Measurements from ENCODE around the gene QPRT. TPM values are rescaled to one million over a fixed set of nuclear protein-coding genes. Genes with fewer than 3 reads are reported as not detected.
"Not testable (repeated sequence)": the region's sequence is repeated elsewhere in the genome, so short reads cannot be mapped to it uniquely, and the experiment has no call there.

The QPRT gene
- polyA plus RNA-seq, 3 donors from 2014 or later, result 0.81 to 4.7 (median 2.1) TPM

DNA sequence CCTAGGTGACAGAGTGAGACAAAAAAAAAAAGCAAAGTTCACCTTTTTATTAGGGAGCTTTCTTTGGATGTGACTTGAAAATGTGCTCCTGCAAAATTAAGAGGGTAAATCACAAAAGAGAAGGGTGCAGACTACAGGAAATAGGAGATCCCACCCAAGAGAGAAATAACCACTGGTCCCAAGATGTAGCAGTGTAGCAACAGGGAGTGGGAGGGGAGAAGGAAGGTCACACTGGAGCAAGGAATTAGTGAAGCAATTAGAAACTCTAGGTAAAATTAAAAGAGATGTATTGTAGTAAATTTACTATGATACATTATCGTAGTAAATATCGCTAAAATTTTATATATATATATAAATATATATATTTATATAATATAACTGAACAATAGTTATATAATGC lies 28.2 kb upstream of the QPRT start:
- no peak overlapping the region for H3K27ac Mint-ChIP-seq
- H3K9me3 Mint-ChIP-seq, result no peaks in the 10 kb centered on the region
- H3K27me3 Mint-ChIP-seq (ENCODE audit: low read depth in 3 of 3), result peaks cover 0 to 3% (median 2%) of the 10 kb centered on the region in 3 donors
- DNase-seq, result no peak
- H3K4me3 Mint-ChIP-seq, result no peak overlapping the region
- H3K36me3 Mint-ChIP-seq, result peaks cover 0 to 4% (median 0%) of the 10 kb centered on the region in 3 donors
- H3K4me1 Mint-ChIP-seq, result peaks cover 7 to 12% of the 10 kb centered on the region in 2 donors

- no peak for DNase-seq
- H3K4me3 Mint-ChIP-seq, result no peak overlapping the region
- no peaks in the 10 kb centered on the region for H3K9me3 Mint-ChIP-seq
- H3K36me3 Mint-ChIP-seq, result peaks cover 0 to 4% (median 2%) of the 10 kb centered on the region in 3 donors
- H3K4me1 Mint-ChIP-seq, result peaks cover 6 to 11% of the 10 kb centered on the region in 2 donors
- H3K27me3 Mint-ChIP-seq (ENCODE audit: low read depth in 3 of 3), result peaks cover 0 to 6% (median 0%) of the 10 kb centered on the region in 3 donors
- peak overlapping the region in 1 of 6 donors; percentile 67 for H3K27ac Mint-ChIP-seq
Measured at GRCh38 chr16:29651774-29652349, 27.1 kb upstream of the QPRT start.

DNA sequence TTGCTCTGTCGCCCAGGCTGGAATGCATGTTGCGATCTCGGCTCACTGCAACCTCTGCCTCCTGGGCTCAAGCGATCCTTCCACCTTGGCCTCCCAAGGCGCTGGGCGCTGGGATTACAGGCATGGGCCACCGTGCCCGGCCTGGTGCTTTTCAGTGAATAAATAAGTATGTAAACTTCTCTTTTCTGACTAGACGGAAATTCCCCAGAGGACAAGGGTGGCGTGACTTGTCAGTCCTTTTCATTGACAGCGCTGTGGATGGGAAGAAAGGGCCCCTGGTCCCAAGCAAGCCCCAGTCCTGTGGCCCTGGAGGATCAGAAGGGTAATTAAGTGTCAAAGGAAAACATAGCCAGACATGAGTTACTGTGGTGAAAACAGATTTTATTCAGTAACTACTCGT lies 25.5 kb upstream of the QPRT start:
- peaks cover 0 to 8% (median 0%) of the 10 kb centered on the region in 3 donors for H3K27me3 Mint-ChIP-seq (ENCODE audit: low read depth in 3 of 3)
- H3K36me3 Mint-ChIP-seq, result peaks cover 0 to 4% (median 2%) of the 10 kb centered on the region in 3 donors
- no peak overlapping the region for H3K4me3 Mint-ChIP-seq
- H3K9me3 Mint-ChIP-seq, result no peaks in the 10 kb centered on the region
- H3K4me1 Mint-ChIP-seq, result peaks cover 6 to 11% of the 10 kb centered on the region in 2 donors
- no peak overlapping the region for H3K27ac Mint-ChIP-seq
- no peak for DNase-seq

- not testable (repeated sequence) for H3K27me3 Mint-ChIP-seq (ENCODE audit: low read depth in 3 of 3); H3K9me3 Mint-ChIP-seq; H3K27ac Mint-ChIP-seq; H3K36me3 Mint-ChIP-seq; DNase-seq; H3K4me3 Mint-ChIP-seq
- H3K4me1 Mint-ChIP-seq, result peaks cover 6 to 11% of the 10 kb centered on the region in 2 donors
Measured at GRCh38 chr16:29653890-29654289, 25.1 kb upstream of the QPRT start.

DNA sequence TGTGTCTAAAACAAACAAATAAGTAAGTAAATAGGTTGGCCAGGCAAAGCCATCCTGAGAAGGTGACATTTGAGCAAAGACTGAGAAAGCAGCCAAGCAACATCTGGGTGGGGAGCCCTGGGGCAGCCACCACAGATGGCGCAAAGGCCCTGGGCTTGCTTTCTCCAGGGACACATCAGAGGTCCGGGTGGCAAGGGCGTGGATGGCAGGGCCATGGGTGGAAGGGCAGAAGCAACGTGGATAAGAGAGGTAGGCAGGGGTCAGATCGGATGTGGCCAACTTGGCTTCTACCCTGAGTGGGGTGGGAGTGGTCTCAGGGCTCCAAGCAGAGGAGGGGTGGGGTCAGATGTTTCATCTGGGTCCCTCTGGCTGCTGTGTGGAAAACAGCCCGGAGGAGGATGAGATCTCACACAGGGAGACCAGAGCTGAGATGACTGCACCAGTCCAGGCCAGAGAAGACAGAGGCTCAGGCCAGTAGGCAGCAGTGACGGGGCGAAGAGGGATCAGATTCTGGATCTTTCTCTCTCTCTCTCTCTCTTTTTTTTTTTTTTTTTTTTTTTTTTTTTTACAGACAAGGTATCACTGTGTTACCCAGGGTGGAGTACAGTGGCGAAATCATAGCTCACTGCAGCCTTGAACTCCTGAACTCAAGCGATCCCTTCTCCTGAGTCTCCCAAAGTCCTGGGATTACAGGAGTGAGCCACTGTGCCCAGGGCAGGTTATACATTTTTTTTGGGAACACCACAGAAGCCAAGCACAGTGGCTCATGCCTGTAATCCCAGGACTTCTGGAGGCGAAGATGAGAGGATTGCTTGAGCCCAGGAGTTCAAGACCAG lies 22.1 kb upstream of the QPRT start:
- no peak for DNase-seq
- peak overlapping the region in 2 of 6 donors; percentile 24 to 74 for H3K27ac Mint-ChIP-seq
- H3K9me3 Mint-ChIP-seq, result no peaks in the 10 kb centered on the region
- peaks cover 14 to 17% of the 10 kb centered on the region in 2 donors for H3K4me1 Mint-ChIP-seq
- H3K36me3 Mint-ChIP-seq, result peaks cover 0 to 2% (median 0%) of the 10 kb centered on the region in 3 donors
- H3K27me3 Mint-ChIP-seq (ENCODE audit: low read depth in 3 of 3), result peaks cover 0 to 4% (median 2%) of the 10 kb centered on the region in 3 donors
- no peak overlapping the region for H3K4me3 Mint-ChIP-seq

GRCh38 chr16:29658705-29659104 lies 20.3 kb upstream of the QPRT start:
- H3K4me3 Mint-ChIP-seq, result no peak overlapping the region
- H3K27ac Mint-ChIP-seq, result peak overlapping the region in 1 of 6 donors; percentile 75
- H3K9me3 Mint-ChIP-seq, result no peaks in the 10 kb centered on the region
- H3K4me1 Mint-ChIP-seq, result peaks cover 23 to 27% of the 10 kb centered on the region in 2 donors
- DNase-seq, result no peak
- peaks cover under 1 to 9% (median 2%) of the 10 kb centered on the region in 3 donors for H3K36me3 Mint-ChIP-seq
- peaks cover 6 to 16% (median 10%) of the 10 kb centered on the region in 3 donors for H3K27me3 Mint-ChIP-seq (ENCODE audit: low read depth in 3 of 3)

DNA sequence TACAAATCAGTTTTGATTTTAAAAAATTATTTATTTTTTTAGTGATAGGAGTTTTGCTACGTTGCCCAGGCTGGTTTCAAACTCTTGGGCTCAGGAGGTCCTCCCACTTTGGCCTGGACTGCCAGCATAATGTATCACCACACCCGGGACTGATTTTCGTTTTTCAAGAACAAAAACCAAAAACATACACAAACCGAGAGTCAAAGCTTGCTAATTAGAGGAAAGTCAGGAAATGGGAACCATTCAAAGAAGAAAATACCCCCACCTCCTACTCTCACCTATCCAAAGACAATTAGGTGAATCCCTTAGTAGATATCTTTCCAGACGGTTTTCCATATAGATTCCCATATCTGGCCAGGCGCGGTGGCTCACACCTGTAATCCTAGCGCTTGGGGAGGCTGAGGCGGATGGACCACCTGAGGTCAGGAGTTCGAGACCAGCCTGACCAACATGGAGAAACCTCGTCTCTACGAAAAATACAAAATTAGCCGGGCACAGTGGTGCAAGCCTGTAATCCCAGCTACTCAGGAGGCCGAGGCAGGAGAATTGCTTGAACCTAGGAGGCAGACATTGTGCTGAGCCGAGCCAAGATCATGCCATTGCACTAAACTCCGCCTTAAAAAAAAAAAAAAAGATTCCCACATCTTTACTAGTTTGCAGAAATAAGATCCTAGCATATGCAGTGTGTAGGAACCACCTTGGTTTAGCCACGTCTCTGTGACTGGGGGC lies 16.8 kb upstream of the QPRT start:
- no peaks in the 10 kb centered on the region for H3K9me3 Mint-ChIP-seq
- peak overlapping the region; percentile 91 to 100 (median 98) for H3K27ac Mint-ChIP-seq
- peak overlapping the region; percentile 93 to 100 (median 96) for H3K4me3 Mint-ChIP-seq
- peaks cover 49 to 55% of the 10 kb centered on the region in 2 donors for H3K4me1 Mint-ChIP-seq
- DNase-seq, result no peak
- H3K36me3 Mint-ChIP-seq, result peaks cover 23 to 38% (median 33%) of the 10 kb centered on the region in 3 donors
- H3K27me3 Mint-ChIP-seq (ENCODE audit: low read depth in 3 of 3), result peaks cover 33 to 46% (median 45%) of the 10 kb centered on the region in 3 donors

DNA sequence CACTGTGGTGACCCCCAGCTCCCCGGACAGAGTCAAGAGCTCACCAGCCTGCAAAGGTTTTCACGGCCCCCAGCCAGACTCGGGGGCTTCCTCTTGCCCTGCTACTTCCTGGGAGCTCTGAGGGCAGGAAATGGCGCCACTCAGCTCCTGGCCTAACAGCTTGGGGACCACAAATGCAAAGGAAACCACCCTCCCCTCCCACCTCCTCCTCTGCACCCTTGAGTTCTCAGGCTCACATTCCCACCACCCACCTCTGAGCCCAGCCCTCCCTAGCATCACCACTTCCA lies 16.3 kb upstream of the QPRT start:
- H3K36me3 Mint-ChIP-seq, result peaks cover 23 to 40% (median 35%) of the 10 kb centered on the region in 3 donors
- DNase-seq, result peak; percentile 79 to 83 (median 80)
- peaks cover 54 to 59% of the 10 kb centered on the region in 2 donors for H3K4me1 Mint-ChIP-seq
- peak overlapping the region; percentile 91 to 100 (median 98) for H3K27ac Mint-ChIP-seq
- peak overlapping the region; percentile 93 to 100 (median 96) for H3K4me3 Mint-ChIP-seq
- H3K9me3 Mint-ChIP-seq, result no peaks in the 10 kb centered on the region
- peaks cover 33 to 50% (median 46%) of the 10 kb centered on the region in 3 donors for H3K27me3 Mint-ChIP-seq (ENCODE audit: low read depth in 3 of 3)

- Mint-ChIP-seq H3K4me1 (peaks cover 60 to 64% of the 10 kb centered on the region in 2 donors), H3K4me3 (peak within 1 kb of the TSS; percentile 93 to 100 (median 96)), H3K27me3 (ENCODE audit: low read depth in 3 of 3) (peaks cover 33 to 50% (median 46%) of the 10 kb centered on the region in 3 donors), H3K9me3 (no peaks in the 10 kb centered on the region), H3K27ac (peak within 1 kb of the TSS; percentile 91 to 100 (median 98)), H3K36me3 (peaks cover 23 to 40% (median 38%) of the 10 kb centered on the region in 3 donors)
- DNase-seq, result peak; percentile 47 to 60 (median 55)
Measured at GRCh38 chr16:29663016-29663806, 15.8 kb upstream of the QPRT start, which contains the start of gene SPN. TSS of gene SPN (plus strand) at chr16:29663247. CDS start at chr16:29663729, 482 bp downstream.

DNA sequence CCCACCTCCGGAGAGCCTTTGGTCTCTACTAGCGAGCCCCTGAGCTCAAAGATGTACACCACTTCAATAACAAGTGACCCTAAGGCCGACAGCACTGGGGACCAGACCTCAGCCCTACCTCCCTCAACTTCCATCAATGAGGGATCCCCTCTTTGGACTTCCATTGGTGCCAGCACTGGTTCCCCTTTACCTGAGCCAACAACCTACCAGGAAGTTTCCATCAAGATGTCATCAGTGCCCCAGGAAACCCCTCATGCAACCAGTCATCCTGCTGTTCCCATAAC lies 15.2 kb upstream of the QPRT start:
- Mint-ChIP-seq H3K4me3 (peak overlapping the region; percentile 93 to 100 (median 96)), H3K9me3 (no peaks in the 10 kb centered on the region), H3K27me3 (ENCODE audit: low read depth in 3 of 3) (peaks cover 33 to 50% (median 46%) of the 10 kb centered on the region in 3 donors), H3K4me1 (peaks cover 65 to 68% of the 10 kb centered on the region in 2 donors), H3K27ac (peak overlapping the region; percentile 91 to 100 (median 98)), H3K36me3 (peaks cover 23 to 40% (median 38%) of the 10 kb centered on the region in 3 donors)
- DNase-seq, result peak in 2 of 3 donors; percentile 32 to 46

DNA sequence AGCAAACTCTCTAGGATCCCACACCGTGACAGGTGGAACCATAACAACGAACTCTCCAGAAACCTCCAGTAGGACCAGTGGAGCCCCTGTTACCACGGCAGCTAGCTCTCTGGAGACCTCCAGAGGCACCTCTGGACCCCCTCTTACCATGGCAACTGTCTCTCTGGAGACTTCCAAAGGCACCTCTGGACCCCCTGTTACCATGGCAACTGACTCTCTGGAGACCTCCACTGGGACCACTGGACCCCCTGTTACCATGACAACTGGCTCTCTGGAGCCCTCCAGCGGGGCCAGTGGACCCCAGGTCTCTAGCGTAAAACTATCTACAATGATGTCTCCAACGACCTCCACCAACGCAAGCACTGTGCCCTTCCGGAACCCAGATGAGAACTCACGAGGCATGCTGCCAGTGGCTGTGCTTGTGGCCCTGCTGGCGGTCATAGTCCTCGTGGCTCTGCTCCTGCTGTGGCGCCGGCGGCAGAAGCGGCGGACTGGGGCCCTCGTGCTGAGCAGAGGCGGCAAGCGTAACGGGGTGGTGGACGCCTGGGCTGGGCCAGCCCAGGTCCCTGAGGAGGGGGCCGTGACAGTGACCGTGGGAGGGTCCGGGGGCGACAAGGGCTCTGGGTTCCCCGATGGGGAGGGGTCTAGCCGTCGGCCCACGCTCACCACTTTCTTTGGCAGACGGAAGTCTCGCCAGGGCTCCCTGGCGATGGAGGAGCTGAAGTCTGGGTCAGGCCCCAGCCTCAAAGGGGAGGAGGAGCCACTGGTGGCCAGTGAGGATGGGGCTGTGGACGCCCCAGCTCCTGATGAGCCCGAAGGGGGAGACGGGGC lies 14.7 kb upstream of the QPRT start:
- H3K36me3 Mint-ChIP-seq, result peaks cover 23 to 40% (median 38%) of the 10 kb centered on the region in 3 donors
- H3K9me3 Mint-ChIP-seq, result no peaks in the 10 kb centered on the region
- H3K27me3 Mint-ChIP-seq (ENCODE audit: low read depth in 3 of 3), result peaks cover 33 to 50% (median 46%) of the 10 kb centered on the region in 3 donors
- peak overlapping the region; percentile 93 to 100 (median 96) for H3K4me3 Mint-ChIP-seq
- H3K27ac Mint-ChIP-seq, result peak overlapping the region; percentile 91 to 100 (median 98)
- peaks cover 71% of the 10 kb centered on the region in 2 donors for H3K4me1 Mint-ChIP-seq
- DNase-seq, result peak; percentile 60 to 72 (median 69)

- H3K4me1 Mint-ChIP-seq, result peaks cover 76% of the 10 kb centered on the region in 2 donors
- peaks cover 33 to 50% (median 46%) of the 10 kb centered on the region in 3 donors for H3K27me3 Mint-ChIP-seq (ENCODE audit: low read depth in 3 of 3)
Measured at GRCh38 chr16:29665294-29666077, 13.5 kb upstream of the QPRT start.

More at GRCh38 chr16:29665294-29666077, 13.5 kb upstream of the QPRT start:
- Mint-ChIP-seq H3K4me3 (peak overlapping the region; percentile 93 to 100 (median 96)), H3K9me3 (no peaks in the 10 kb centered on the region), H3K36me3 (peaks cover 23 to 40% (median 38%) of the 10 kb centered on the region in 3 donors), H3K27ac (peak overlapping the region; percentile 91 to 100 (median 98))
- peak; percentile 69 to 75 (median 74) for DNase-seq
